GM04503 (cell line): ENCODE results near the gene AURKAIP1.
"Not testable (repeated sequence)": the region's sequence is repeated elsewhere in the genome, so short reads cannot be mapped to it uniquely, and the experiment has no call there.

Experiments used
- DNase-seq: peaks from one replicate; pipeline ENCODE4 v3.0.0-alpha.2; 2012; ENCODE audit warnings: low read depth

Gene AURKAIP1

GRCh38 chr1:1374929-1375662 is at the start of gene AURKAIP1:
TSS of gene AURKAIP1 (minus strand) at chr1:1375207. CDS start at chr1:1374756, 451 bp downstream.
- DNase-seq: peak; percentile 98

- DNase-seq: no peak
Measured at GRCh38 chr1:1424707-1425106, 49.7 kb upstream of the AURKAIP1 start.

GRCh38 chr1:1423245-1423597 is 48.2 kb upstream of the AURKAIP1 start:
- DNase-seq: no peak

GRCh38 chr1:1422465-1423244 is 47.6 kb upstream of the AURKAIP1 start:
- no peak for DNase-seq

GRCh38 chr1:1421907-1422464 is 47.0 kb upstream of the AURKAIP1 start:
- no peak for DNase-seq

- no peak for DNase-seq
Measured at GRCh38 chr1:1421147-1421906, 46.3 kb upstream of the AURKAIP1 start, which contains the start of gene ANKRD65. TSS of gene ANKRD65 (minus strand) at chr1:1421276. CDS start at chr1:1421005, 271 bp downstream.

- no peak for DNase-seq
Measured at GRCh38 chr1:1420654-1421141, 45.7 kb upstream of the AURKAIP1 start.

GRCh38 chr1:1419813-1420653 is 45.0 kb upstream of the AURKAIP1 start:
- no peak for DNase-seq

GRCh38 chr1:1419363-1419812 is 44.4 kb upstream of the AURKAIP1 start:
- no peak for DNase-seq

- DNase-seq: no peak
Measured at GRCh38 chr1:1418464-1419362, 43.7 kb upstream of the AURKAIP1 start.

- not testable (repeated sequence) for DNase-seq
Measured at GRCh38 chr1:1417825-1418463, 42.9 kb upstream of the AURKAIP1 start.

GRCh38 chr1:1417396-1417795 is 42.4 kb upstream of the AURKAIP1 start:
- not testable (repeated sequence) for DNase-seq

- DNase-seq: no peak
Measured at GRCh38 chr1:1415751-1416150, 40.7 kb upstream of the AURKAIP1 start.

- DNase-seq: not testable (repeated sequence)
Measured at GRCh38 chr1:1412311-1412902, 37.4 kb upstream of the AURKAIP1 start.

- no peak for DNase-seq
Measured at GRCh38 chr1:1411626-1412025, 36.6 kb upstream of the AURKAIP1 start.

- DNase-seq: not testable (repeated sequence)
Measured at GRCh38 chr1:1410238-1410637, 35.2 kb upstream of the AURKAIP1 start.

- no peak for DNase-seq
Measured at GRCh38 chr1:1407636-1408318, 32.8 kb upstream of the AURKAIP1 start.
